Neural crest cell (in vitro differentiated cells): ENCODE data around the gene MTHFD2L. TPM values are rescaled to one million over a fixed set of nuclear protein-coding genes. Genes with fewer than 3 reads are reported as not detected.

ENCODE experiments used
- DNase-seq: peaks from one replicate; pipeline ENCODE4 v3.0.0; 2021; ENCODE audit warnings: low read depth, mixed read lengths, low spot score
- H3K27ac Mint-ChIP-seq: one replicate; pipeline ENCODE4 v1.8.0; 2021; ENCODE audit warnings: mild to moderate bottlenecking, mixed read lengths; ENCODE audit not compliant: unreplicated experiment
- H3K27me3 Mint-ChIP-seq: 2 replicates; pipeline ENCODE4 v1.8.0; 2021; ENCODE audit warnings: low read depth, mild to moderate bottlenecking, mixed read lengths
- H3K36me3 Mint-ChIP-seq: 2 replicates; pipeline ENCODE4 v1.8.0; 2021; ENCODE audit warnings: low read depth, mild to moderate bottlenecking, mixed read lengths
- H3K4me1 Mint-ChIP-seq: 2 replicates; pipeline ENCODE4 v1.8.0; 2021; ENCODE audit warnings: mixed read lengths
- H3K4me3 Mint-ChIP-seq: one replicate; pipeline ENCODE4 v1.8.0; 2021; ENCODE audit warnings: mild to moderate bottlenecking, mixed read lengths
- H3K9me3 Mint-ChIP-seq: 2 replicates; pipeline ENCODE4 v1.8.0; 2021; ENCODE audit warnings: mixed read lengths
- CTCF ChIP-seq: fragments of 200-600 bp; sonication (generic); conservative IDR thresholded peaks from 2 replicates; pipeline ENCODE4 v1.5.0; 2021; ENCODE audit warnings: antibody characterized with exemption, mild to moderate bottlenecking
- total RNA-seq: library from RNA; stranded (reverse); gene quantifications from 2 replicates; pipeline ENCODE4 v1.2.1, GENCODE V29; 2021

MTHFD2L gene
- total RNA-seq, 1 donor from 2014 or later = 19.9 TPM

- TF ChIP-seq CTCF = no peak
- no peaks in the 10 kb centered on the region for H3K27me3 Mint-ChIP-seq
- no peak for DNase-seq
- H3K4me3 Mint-ChIP-seq = no peak overlapping the region
- H3K9me3 Mint-ChIP-seq = no peaks in the 10 kb centered on the region
- no peak overlapping the region for H3K27ac Mint-ChIP-seq
- peaks cover 3% of the 10 kb centered on the region for H3K4me1 Mint-ChIP-seq
- no peaks in the 10 kb centered on the region for H3K36me3 Mint-ChIP-seq
These were observed 156.4 kb downstream of the MTHFD2L start for GRCh38 chr4:74314329-74314728.

GRCh38 chr4:74314944-74315343 lies 157.0 kb downstream of the MTHFD2L start:
- H3K4me3 Mint-ChIP-seq = no peak overlapping the region
- DNase-seq = no peak
- no peaks in the 10 kb centered on the region for H3K36me3 Mint-ChIP-seq
- no peaks in the 10 kb centered on the region for H3K27me3 Mint-ChIP-seq
- no peak overlapping the region for H3K27ac Mint-ChIP-seq
- TF ChIP-seq CTCF = no peak
- peaks cover 3% of the 10 kb centered on the region for H3K4me1 Mint-ChIP-seq
- H3K9me3 Mint-ChIP-seq = no peaks in the 10 kb centered on the region

- Mint-ChIP-seq H3K4me1 (peaks cover 3% of the 10 kb centered on the region), H3K27ac (no peak overlapping the region), H3K36me3 (no peaks in the 10 kb centered on the region), H3K4me3 (no peak overlapping the region), H3K27me3 (no peaks in the 10 kb centered on the region), H3K9me3 (no peaks in the 10 kb centered on the region)
- TF ChIP-seq CTCF = no peak
- no peak for DNase-seq
These were observed 157.5 kb downstream of the MTHFD2L start for GRCh38 chr4:74315376-74315775.

- peaks cover 3% of the 10 kb centered on the region for H3K4me1 Mint-ChIP-seq
- no peak for DNase-seq
- no peaks in the 10 kb centered on the region for H3K9me3 Mint-ChIP-seq
- no peaks in the 10 kb centered on the region for H3K27me3 Mint-ChIP-seq
- H3K36me3 Mint-ChIP-seq = no peaks in the 10 kb centered on the region
- no peak overlapping the region for H3K27ac Mint-ChIP-seq
- no peak overlapping the region for H3K4me3 Mint-ChIP-seq
- no peak for TF ChIP-seq CTCF
These were observed 158.5 kb downstream of the MTHFD2L start for GRCh38 chr4:74316397-74316796.

GRCh38 chr4:74317616-74318246 lies 159.8 kb downstream of the MTHFD2L start:
- H3K27me3 Mint-ChIP-seq = peaks cover 5% of the 10 kb centered on the region
- no peak for DNase-seq
- no peaks in the 10 kb centered on the region for H3K4me1 Mint-ChIP-seq
- no peaks in the 10 kb centered on the region for H3K9me3 Mint-ChIP-seq
- no peak overlapping the region for H3K27ac Mint-ChIP-seq
- no peaks in the 10 kb centered on the region for H3K36me3 Mint-ChIP-seq
- no peak overlapping the region for H3K4me3 Mint-ChIP-seq
- no peak for TF ChIP-seq CTCF
